ENCODE measurements around the gene IGF1R.

DNA sequence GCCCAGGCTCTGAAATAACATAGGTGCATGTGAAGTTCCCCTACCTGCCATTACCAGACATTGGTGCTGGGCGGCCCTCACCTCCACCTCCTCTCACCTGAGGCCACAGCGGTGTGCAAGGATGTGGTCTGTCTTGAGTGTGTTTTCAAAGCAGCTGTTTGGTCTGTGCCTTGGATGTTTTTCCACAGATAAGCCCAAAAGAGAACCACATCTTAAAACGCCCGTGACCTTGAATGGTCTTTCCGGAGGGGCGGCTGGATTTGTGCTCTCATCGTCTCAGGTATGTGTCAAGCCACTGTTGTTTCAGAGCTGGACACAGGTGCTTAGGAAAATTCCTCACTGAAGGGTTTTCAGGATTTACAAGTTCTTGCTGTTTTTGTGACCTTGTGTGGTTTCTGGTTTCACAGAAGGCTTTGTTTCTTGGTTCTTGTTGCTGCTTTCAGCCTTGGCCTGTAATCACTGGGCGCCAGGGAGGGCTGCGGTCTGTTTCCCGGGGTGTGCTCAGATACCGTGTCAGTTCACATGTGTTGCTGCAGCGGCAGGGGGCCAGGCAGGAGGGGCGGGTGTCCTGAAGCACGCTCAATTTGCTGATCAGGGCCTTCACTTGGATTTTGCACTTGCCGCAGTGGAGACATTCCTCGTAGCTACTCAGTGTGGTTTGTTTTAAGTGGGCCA lies 128.4 kb downstream of the IGF1R start:
- TF ChIP-seq, protein P1, sequence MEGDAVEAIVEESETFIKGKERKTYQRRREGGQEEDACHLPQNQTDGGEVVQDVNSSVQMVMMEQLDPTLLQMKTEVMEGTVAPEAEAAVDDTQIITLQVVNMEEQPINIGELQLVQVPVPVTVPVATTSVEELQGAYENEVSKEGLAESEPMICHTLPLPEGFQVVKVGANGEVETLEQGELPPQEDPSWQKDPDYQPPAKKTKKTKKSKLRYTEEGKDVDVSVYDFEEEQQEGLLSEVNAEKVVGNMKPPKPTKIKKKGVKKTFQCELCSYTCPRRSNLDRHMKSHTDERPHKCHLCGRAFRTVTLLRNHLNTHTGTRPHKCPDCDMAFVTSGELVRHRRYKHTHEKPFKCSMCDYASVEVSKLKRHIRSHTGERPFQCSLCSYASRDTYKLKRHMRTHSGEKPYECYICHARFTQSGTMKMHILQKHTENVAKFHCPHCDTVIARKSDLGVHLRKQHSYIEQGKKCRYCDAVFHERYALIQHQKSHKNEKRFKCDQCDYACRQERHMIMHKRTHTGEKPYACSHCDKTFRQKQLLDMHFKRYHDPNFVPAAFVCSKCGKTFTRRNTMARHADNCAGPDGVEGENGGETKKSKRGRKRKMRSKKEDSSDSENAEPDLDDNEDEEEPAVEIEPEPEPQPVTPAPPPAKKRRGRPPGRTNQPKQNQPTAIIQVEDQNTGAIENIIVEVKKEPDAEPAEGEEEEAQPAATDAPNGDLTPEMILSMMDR (IDR thresholded peaks at IDR 0.05; ENCODE audit: low read depth, low read length), result no peak
- TF ChIP-seq EZH2phosphoT487 (IDR thresholded peaks at IDR 0.05; ENCODE audit: low read depth), result no peak
